A673 (cell line): ENCODE results near the gene MAST4. TPM values are rescaled to one million over a fixed set of nuclear protein-coding genes. Genes with fewer than 3 reads are reported as not detected.

Experiments used
- BruUV-seq: library from RNA; stranded (reverse); fragments of 400-500 nt; replicated peaks from 2 replicates; lab custom pipeline; 2021; lab: Mats Ljungman, UMichigan
- CTCF ChIA-PET: fragments of 300-600 bp; sonication (Branson Sonifier 250); formaldehyde crosslinking; loops from one replicate; lab custom pipeline; 2022; ENCODE audit warnings: antibody characterized with exemption; lab: Charles Lee
- POLR2A ChIA-PET: fragments of 300-600 bp; sonication (Branson Sonifier 250); formaldehyde crosslinking; loops from one replicate; lab custom pipeline; 2022; ENCODE audit warnings: antibody characterized with exemption; ENCODE audit not compliant: low non-redundant PET; lab: Charles Lee
- DNase-seq: peaks from one replicate; pipeline ENCODE4 v3.0.0-alpha.2; 2015; ENCODE audit warnings: low spot score
- H3K27ac ChIP-seq: fragments of 200-600 bp; sonication (generic); 2 replicates; pipeline ENCODE4 v1.5.1; 2016; ENCODE audit warnings: mixed run types, low read depth, mild to moderate bottlenecking, mixed read lengths, antibody characterized with exemption, low read length; ENCODE audit not compliant: poor library complexity, severe bottlenecking
- H3K27me3 ChIP-seq: fragments of 200-600 bp; sonication (generic); replicated peaks from 2 replicates; pipeline ENCODE4 v1.6.1; 2017; ENCODE audit warnings: mixed run types, low read depth, mild to moderate bottlenecking, mixed read lengths, antibody characterized with exemption, low read length; ENCODE audit not compliant: insufficient read depth, poor library complexity
- H3K36me3 ChIP-seq: fragments of 200-600 bp; sonication (generic); 2 replicates; pipeline ENCODE4 v1.6.1; 2016; ENCODE audit warnings: mixed run types, mild to moderate bottlenecking, mixed read lengths, antibody characterized with exemption, low read length; ENCODE audit not compliant: insufficient read depth, poor library complexity, severe bottlenecking
- H3K4me1 ChIP-seq: fragments of 200-600 bp; sonication (generic); 2 replicates; pipeline ENCODE4 v1.6.1; 2017; ENCODE audit warnings: mixed run types, mild to moderate bottlenecking, mixed read lengths, antibody characterized with exemption, low read length; ENCODE audit not compliant: insufficient read depth, poor library complexity, severe bottlenecking
- H3K4me3 ChIP-seq: fragments of 200-600 bp; sonication (generic); 2 replicates; pipeline ENCODE4 v1.5.1; 2016; ENCODE audit warnings: low read depth, mixed run types, mild to moderate bottlenecking, mixed read lengths, low read length; ENCODE audit not compliant: poor library complexity, severe bottlenecking
- H3K9me3 ChIP-seq: fragments of 200-600 bp; sonication (generic); 2 replicates; pipeline ENCODE4 v1.6.1; 2016; ENCODE audit warnings: mixed run types, low read depth, mild to moderate bottlenecking, mixed read lengths, antibody characterized with exemption, low read length; ENCODE audit not compliant: poor library complexity, severe bottlenecking
- EZH2 ChIP-seq: fragments of 200-600 bp; sonication (generic); IDR thresholded peaks from 2 replicates; pipeline ENCODE4 v1.6.1; 2017; ENCODE audit warnings: borderline replicate concordance, low read depth, mild to moderate bottlenecking, mixed read lengths, antibody characterized with exemption, low read length; ENCODE audit not compliant: poor library complexity, severe bottlenecking
- intact Hi-C: fragments of 100-400 bp; cut with micrococcal nuclease; formaldehyde crosslinking; loops from one replicate; pipeline ENCODE4 v1.10.0; 2022; ENCODE audit not compliant: unreplicated experiment
- total RNA-seq: library from RNA; stranded (reverse); gene quantifications from 2 replicates; pipeline ENCODE4 v1.2.3, GENCODE V29; 2021
- TF ChIP-seq, protein P1 (sequence below): fragments of 300-800, 200-600 bp; sonication (generic); conservative IDR thresholded peaks from 2 replicates; pipeline ENCODE4 v1.5.1; 2017; ENCODE audit warnings: low read depth, mild to moderate bottlenecking, antibody characterized with exemption, low read length, moderate library complexity, mixed read lengths

The MAST4 gene
- total RNA-seq, 1 experiment from 2014 or later = 4.5 TPM

- no peaks in the 10 kb centered on the region for H3K9me3 ChIP-seq
- H3K27ac ChIP-seq = no peak overlapping the region
- ChIA-PET POLR2A (no interaction called here), CTCF (no interaction called here)
- no peaks in the 10 kb centered on the region for H3K36me3 ChIP-seq
- intact Hi-C loops = no loop called here
- no peak overlapping the region for H3K4me3 ChIP-seq
- TF ChIP-seq, protein P1, sequence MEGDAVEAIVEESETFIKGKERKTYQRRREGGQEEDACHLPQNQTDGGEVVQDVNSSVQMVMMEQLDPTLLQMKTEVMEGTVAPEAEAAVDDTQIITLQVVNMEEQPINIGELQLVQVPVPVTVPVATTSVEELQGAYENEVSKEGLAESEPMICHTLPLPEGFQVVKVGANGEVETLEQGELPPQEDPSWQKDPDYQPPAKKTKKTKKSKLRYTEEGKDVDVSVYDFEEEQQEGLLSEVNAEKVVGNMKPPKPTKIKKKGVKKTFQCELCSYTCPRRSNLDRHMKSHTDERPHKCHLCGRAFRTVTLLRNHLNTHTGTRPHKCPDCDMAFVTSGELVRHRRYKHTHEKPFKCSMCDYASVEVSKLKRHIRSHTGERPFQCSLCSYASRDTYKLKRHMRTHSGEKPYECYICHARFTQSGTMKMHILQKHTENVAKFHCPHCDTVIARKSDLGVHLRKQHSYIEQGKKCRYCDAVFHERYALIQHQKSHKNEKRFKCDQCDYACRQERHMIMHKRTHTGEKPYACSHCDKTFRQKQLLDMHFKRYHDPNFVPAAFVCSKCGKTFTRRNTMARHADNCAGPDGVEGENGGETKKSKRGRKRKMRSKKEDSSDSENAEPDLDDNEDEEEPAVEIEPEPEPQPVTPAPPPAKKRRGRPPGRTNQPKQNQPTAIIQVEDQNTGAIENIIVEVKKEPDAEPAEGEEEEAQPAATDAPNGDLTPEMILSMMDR = no peak
- no peak for TF ChIP-seq EZH2
- H3K27me3 ChIP-seq = no peaks in the 10 kb centered on the region
- H3K4me1 ChIP-seq = peaks cover 10% of the 10 kb centered on the region
- BruUV-seq = no TSS peak
- no peak for DNase-seq
These were observed 367.4 kb downstream of the MAST4 start for GRCh38 chr5:66963559-66963971.

DNA sequence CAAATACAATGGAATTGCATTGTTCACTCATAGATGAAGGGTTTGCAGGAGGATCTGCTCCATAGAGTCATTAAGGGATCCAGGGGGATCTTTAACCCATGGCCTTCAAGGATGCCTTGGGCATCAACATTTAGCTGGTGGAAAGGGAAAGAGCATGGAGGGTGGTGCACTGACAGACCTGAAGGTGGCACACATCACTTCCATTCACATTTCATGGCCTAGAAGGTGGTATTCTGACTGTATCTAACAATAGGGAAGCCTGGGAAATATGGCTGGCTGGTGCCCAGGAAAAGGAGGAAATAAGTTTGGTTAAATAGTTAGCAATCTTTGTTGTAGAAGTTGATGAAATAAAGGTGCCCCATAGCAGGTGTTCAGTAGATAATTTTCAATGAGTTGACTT is 370.2 kb downstream of the MAST4 start:
- H3K4me1 ChIP-seq = no peaks in the 10 kb centered on the region
- intact Hi-C loops = no loop called here
- no peaks in the 10 kb centered on the region for H3K27me3 ChIP-seq
- TF ChIP-seq EZH2 = no peak
- TF ChIP-seq, protein P1 = no peak
- ChIA-PET POLR2A (interaction anchor here (0.7 kb wide), 1 partner anchor 839 kb away, joined by 4 read pairs; no protein-coding TSS in a partner anchor), CTCF (no interaction called here)
- BruUV-seq = no TSS peak
- no peak overlapping the region for H3K27ac ChIP-seq
- no peak overlapping the region for H3K4me3 ChIP-seq
- H3K9me3 ChIP-seq = no peaks in the 10 kb centered on the region
- DNase-seq = no peak
- no peaks in the 10 kb centered on the region for H3K36me3 ChIP-seq

GRCh38 chr5:66967102-66967501 is 370.9 kb downstream of the MAST4 start:
- Histone ChIP-seq H3K27me3 (no peaks in the 10 kb centered on the region), H3K27ac (no peak overlapping the region), H3K4me3 (no peak overlapping the region), H3K4me1 (no peaks in the 10 kb centered on the region), H3K9me3 (no peaks in the 10 kb centered on the region), H3K36me3 (no peaks in the 10 kb centered on the region)
- TF ChIP-seq EZH2 = no peak
- TF ChIP-seq, protein P1 = no peak
- no peak for DNase-seq
- intact Hi-C loops = no loop called here
- CTCF ChIA-PET = no interaction called here
- no TSS peak for BruUV-seq
- POLR2A ChIA-PET = interaction anchor here (0.7 kb wide), 1 partner anchor 838 kb away, joined by 4 read pairs; no protein-coding TSS in a partner anchor
